K562 treated with DMSO at 1 percent for 4 hours (cell line): ENCODE measurements around the gene FAM210B. TPM values are rescaled to one million over a fixed set of nuclear protein-coding genes. Genes with fewer than 3 reads are reported as not detected.

Experiments used
- total RNA-seq: library from RNA; unstranded; fragments of 300-600 nt; gene quantifications from 2 replicates; pipeline ENCODE4 v1.2.3, GENCODE V29; 2022; ENCODE audit not compliant: insufficient read depth

Gene FAM210B
- total RNA-seq, result 46.8 and 55.1 TPM in 2 replicates

GRCh38 chr20:56358600-56359211 lies at the start of gene FAM210B:
Gene FAM210B, plus strand, starts transcription at chr20:56358974. Its CDS starts 32 bp downstream, at chr20:56359006.

GRCh38 chr20:56392132-56392880 lies 33.5 kb downstream of the FAM210B start, which contains the start of the genes AURKA and CSTF1:
Gene AURKA, minus strand, starts transcription at chr20:56392215. Its CDS starts 4,018 bp downstream, at chr20:56388197.
Gene CSTF1, plus strand, starts transcription at chr20:56392645. Its CDS starts 2,908 bp downstream, at chr20:56395553.

GRCh38 chr20:56411759-56412472 lies 53.1 kb downstream of the FAM210B start, which contains the start of gene CASS4:
Gene CASS4, plus strand, starts transcription at chr20:56412260. Its CDS starts 199 bp downstream, at chr20:56412459.

Other genes starting within 250 kb of the FAM210B start
- not detected in 2 replicates for gene MC3R, start 110.2 kb upstream of the FAM210B start, total RNA-seq
- gene AURKA, start 33.2 kb downstream of the FAM210B start, total RNA-seq, result 67.0 and 87.0 TPM in 2 replicates
- gene CSTF1, start 33.7 kb downstream of the FAM210B start, total RNA-seq, result 10.7 and 15.7 TPM in 2 replicates
- gene CASS4, start 53.3 kb downstream of the FAM210B start, total RNA-seq, result 6.1 and 7.4 TPM in 2 replicates
- 54.8 and 62.2 TPM in 2 replicates for gene RTF2, start 109.7 kb downstream of the FAM210B start, total RNA-seq
- gene FAM209A, start 165.8 kb downstream of the FAM210B start, total RNA-seq, result 2.0 TPM in 1 of 2 replicates, not detected in the other
- gene FAM209B, start 174.3 kb downstream of the FAM210B start, total RNA-seq, result not detected in 2 replicates